GM18505 (cell line): ENCODE data around the gene AAK1.
"Not testable (repeated sequence)": the region's sequence is repeated elsewhere in the genome, so short reads cannot be mapped to it uniquely, and the experiment has no call there.

ENCODE experiments used
- ATAC-seq: cut with Tn5 transposase; IDR thresholded peaks from one replicate; pipeline ENCODE4 v1.9.1; 2021; ENCODE audit not compliant: unreplicated experiment
- POLR2A ChIP-seq: IDR thresholded peaks from 4 replicates; pipeline ENCODE4 v1.6.1; 2011; ENCODE audit warnings: borderline replicate concordance; ENCODE audit not compliant: insufficient read depth, insufficient read length; ENCODE audit errors: extremely low read depth

AAK1 gene

GRCh38 chr2:69674316-69674670 lies 30.8 kb upstream of the AAK1 start:
- no peak for ATAC-seq

DNA sequence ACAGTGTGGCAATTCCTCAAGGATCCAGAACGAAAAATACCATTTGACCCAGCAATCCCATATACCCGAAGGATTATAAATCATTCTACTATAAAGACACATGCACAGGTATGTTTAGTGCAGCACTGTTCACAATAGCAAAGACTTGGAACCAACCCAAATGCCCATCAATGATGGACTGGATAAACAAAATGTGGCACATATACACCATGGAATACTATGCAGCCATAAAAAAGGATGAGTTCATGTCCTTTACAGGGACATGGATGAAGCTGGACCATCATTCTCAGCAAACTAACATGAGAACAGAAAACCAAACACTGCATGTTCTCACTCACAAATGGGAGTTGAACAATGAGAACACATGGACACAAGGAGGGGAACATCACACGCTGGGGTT lies 29.6 kb upstream of the AAK1 start:
- not testable (repeated sequence) for ATAC-seq

More at GRCh38 chr2:69674316-69674670, 30.8 kb upstream of the AAK1 start:
- TF ChIP-seq POLR2A = no peak

GRCh38 chr2:69669666-69670065 lies 26.1 kb upstream of the AAK1 start:
- no peak for ATAC-seq
- TF ChIP-seq POLR2A = no peak

DNA sequence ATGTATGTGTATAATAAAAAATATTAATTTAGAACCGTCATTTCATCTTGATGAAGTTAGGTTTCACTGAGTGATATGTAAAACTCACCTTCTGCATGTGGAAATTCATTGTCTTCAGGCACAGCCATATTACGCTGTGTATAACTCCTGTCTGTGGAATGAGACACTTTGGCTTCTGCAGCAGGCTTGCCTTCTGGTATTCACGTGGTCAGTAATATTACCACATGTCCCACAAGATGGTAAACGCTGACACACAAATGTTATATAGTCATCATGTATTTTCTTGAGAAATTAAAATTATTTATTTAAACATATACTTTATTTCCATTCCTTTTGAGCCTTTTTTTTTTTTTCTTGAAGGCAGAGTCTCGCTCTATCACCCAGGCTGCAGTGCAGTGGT lies 25.1 kb upstream of the AAK1 start:
- TF ChIP-seq POLR2A = no peak
- no peak for ATAC-seq

GRCh38 chr2:69667805-69668382 lies 24.4 kb upstream of the AAK1 start:
- no peak for ATAC-seq
- TF ChIP-seq POLR2A = no peak

GRCh38 chr2:69665152-69665551 lies 21.6 kb upstream of the AAK1 start:
- no peak for TF ChIP-seq POLR2A
- ATAC-seq = no peak

- no peak for ATAC-seq
- no peak for TF ChIP-seq POLR2A
These were observed 20.3 kb upstream of the AAK1 start for GRCh38 chr2:69663860-69664259.

DNA sequence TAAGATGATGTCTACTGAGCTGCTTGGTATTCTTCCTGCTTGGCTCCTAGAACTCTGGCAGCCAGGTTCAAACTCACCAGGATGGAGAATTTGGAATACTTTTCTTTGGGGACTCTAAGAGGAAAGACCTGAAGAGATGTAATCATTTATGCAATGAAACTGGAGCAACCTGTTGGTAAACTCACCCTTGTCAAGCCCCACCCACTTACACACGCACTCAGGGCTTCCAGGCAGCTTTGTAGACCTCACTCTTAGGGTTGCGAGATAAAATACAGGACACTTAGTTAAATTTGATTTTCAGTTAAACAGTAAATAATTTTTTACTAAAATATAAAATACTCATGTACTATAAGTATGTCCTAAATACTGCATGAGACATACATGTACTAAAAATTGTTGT lies 19.0 kb upstream of the AAK1 start:
- ATAC-seq = not testable (repeated sequence)

DNA sequence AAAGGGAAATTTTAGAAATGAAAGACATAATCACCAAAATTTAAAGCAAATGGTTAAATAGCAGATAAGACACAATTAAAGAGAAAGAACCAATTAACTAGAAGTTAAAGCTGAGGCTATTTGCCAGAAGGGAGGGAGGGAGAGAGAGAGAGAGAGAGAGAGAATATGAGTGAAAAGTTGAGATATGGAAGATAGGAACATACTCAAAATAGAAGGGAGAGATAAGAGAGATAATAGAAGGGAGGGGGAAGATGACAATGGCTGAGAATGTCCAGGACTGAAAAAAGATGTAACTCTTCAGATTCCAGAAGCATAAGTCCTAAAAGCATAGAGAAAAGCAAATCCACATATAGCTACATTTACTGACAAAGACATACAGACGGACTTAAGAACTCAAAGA lies 17.1 kb upstream of the AAK1 start:
- no peak for TF ChIP-seq POLR2A
- no peak for ATAC-seq

DNA sequence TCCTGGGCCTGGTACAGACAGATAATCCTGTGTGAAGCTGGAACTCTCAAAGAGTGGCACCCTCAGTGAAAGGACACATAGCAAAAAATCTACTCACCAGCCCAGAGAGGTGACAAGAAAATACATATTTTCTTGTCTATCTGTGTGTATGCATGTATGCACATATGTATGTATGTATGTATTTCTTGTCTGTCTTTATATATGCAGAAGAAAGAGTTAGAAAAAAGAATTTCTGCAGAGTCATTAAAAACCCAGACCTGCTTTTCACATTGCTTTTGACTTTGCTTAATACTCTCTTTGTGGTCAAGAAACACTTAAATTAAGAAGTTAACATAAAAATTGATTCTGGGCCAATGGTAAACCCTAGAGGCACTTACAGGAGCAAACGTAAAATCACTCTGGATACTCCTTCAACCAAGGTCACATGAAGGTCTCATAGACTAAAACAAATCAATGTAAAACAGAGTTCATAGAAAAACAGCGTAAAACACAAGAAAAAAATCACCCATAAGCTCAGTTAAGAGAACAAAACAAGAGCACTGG lies 16.5 kb upstream of the AAK1 start:
- ATAC-seq = no peak
- TF ChIP-seq POLR2A = no peak

DNA sequence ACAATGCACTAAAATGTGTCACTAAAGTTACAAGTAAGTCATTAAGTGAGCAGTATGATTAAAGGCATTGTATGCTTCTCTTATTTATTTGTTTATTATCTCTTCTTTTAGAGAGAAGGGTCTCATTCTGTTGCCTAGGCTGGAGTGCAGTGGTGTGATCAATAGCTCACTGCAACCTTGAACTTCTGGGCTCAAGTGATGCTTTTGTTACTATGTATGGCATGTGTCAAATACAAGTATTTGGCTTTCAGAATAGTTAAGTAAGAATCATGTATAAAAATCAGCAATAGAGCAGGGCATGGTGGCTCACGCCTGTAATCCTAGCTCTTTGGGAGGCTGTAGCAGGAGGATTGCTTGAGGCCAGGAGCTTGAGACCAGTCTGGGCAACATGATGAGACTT lies 15.8 kb upstream of the AAK1 start:
- no peak for TF ChIP-seq POLR2A

GRCh38 chr2:69652206-69652605 lies 8.7 kb upstream of the AAK1 start:
- no peak for TF ChIP-seq POLR2A
- no peak for ATAC-seq

More for the DNA sequence above, 15.8 kb upstream of the AAK1 start:
- ATAC-seq = no peak

DNA sequence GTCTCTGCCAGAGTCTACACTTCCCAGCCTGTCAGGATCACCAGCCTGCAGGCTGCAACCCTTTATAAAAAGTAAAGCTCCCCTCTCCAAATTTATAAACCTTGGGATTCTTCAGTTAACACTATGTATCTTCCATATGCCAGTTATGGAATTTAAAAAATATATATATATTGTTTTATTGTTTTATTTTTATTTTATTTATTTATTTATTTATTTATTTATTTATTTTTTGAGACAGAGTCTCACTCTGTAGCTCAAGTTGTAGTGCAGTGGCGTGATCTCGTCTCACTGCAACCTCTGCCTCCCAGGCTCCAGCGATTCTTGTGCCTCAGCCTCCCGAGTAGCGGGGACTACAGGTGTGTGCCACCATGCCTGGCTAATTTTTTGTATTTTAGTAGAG lies 3.7 kb upstream of the AAK1 start:
- ATAC-seq = not testable (repeated sequence)

DNA sequence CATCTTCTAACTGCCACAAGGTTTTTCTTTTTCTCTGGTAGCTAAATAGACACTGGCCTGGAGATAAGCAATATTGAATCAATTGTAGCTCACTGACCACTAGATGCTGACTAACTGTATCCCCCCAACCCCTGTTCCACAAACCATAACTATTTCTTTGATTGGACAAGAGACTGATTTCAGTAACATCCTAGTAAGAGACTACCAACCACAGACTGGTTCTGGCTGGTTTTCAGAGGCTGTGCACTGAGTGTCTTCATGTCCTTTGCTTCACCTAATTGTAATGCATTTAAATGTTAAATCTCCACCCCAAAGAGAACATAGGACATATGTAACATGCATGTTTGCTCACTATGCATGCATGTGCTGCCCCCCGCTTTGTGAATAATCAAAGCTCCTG lies 3.2 kb upstream of the AAK1 start:
- no peak for ATAC-seq
- TF ChIP-seq POLR2A = no peak

- no peak for ATAC-seq
- TF ChIP-seq POLR2A = no peak
These were observed 2.4 kb upstream of the AAK1 start for GRCh38 chr2:69645921-69646320.

GRCh38 chr2:69645031-69645431 lies 1.5 kb upstream of the AAK1 start:
- no peak for ATAC-seq
- no peak for TF ChIP-seq POLR2A

- TF ChIP-seq POLR2A = peak; percentile 12
- no peak for ATAC-seq
These were observed 1.0 kb upstream of the AAK1 start for GRCh38 chr2:69644506-69644979.
